Bronchial epithelial cell (primary cell): Measurements from ENCODE around the gene SEMA7A. TPM values are rescaled to one million over a fixed set of nuclear protein-coding genes. Genes with fewer than 3 reads are reported as not detected.
"Not testable (repeated sequence)": the region's sequence is repeated elsewhere in the genome, so short reads cannot be mapped to it uniquely, and the experiment has no call there.

Experiments used
- DNase-seq: peaks from one replicate; pipeline ENCODE4 v3.0.0-alpha.2; 2010; ENCODE audit warnings: low read depth
- FAIRE-seq: peaks from 2 replicates; lab custom pipeline; 2011; peaks lifted over from hg19 to GRCh38; lab: Jason Lieb, UNC
- H3K27me3 ChIP-seq: 2 replicates; pipeline ENCODE4 v1.5.1; 2011; ENCODE audit warnings: low read length; ENCODE audit not compliant: control insufficient read depth, insufficient read depth
- H3K36me3 ChIP-seq: 2 replicates; pipeline ENCODE4 v1.5.1; 2011; ENCODE audit warnings: low read length; ENCODE audit not compliant: control insufficient read depth, insufficient read depth
- H3K4me3 ChIP-seq: 2 replicates; pipeline ENCODE4 v1.5.1; 2011; ENCODE audit warnings: mild to moderate bottlenecking, low read depth, low read length, control low read depth
- total RNA-seq: library from RNA; depleted of rRNA; stranded (reverse); fragments of >200 nt; gene quantifications from 2 replicates; pipeline ENCODE4 v1.2.1, GENCODE V29; 2014
- TF ChIP-seq, protein P1 (sequence below): IDR thresholded peaks from 2 replicates; pipeline ENCODE4 v1.5.1; 2011; ENCODE audit warnings: mild to moderate bottlenecking, moderate library complexity, low read length, control low read depth, inconsistent platforms; ENCODE audit not compliant: insufficient read depth, severe bottlenecking

SEMA7A gene
- total RNA-seq, 1 donor from 2014 or later, result 5.3 TPM

DNA sequence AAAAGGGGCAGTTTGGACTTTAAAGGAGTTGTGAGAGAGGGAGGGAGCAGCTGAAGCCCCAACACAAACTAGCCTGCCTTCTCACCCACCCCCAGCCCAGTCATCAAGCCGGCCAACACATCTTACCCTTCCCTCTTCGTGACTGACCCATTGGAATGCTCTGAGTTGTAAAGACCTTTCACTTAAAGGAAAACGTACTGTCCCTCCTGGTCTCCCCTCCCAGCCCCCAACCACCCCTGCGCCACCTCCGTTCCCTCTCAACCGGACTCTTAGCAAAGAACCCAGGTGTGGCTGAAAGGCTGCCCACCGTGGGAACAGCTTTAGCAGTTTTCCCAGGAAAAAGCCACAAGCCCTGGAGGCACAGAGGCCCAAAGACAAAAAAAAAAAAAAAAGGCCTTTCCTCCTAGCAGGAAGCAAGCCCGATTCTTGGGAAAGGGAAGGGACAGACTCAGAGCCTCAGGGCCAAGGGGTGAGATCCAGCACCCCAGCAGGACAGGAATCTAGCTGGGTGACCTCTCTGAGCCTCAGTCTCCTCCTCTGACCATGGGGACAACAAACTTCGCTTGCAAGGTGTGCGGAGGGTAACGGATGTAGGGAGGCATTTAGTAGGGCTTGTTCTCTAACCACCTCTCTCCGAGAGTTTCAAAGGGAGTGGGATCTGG is 68.7 kb downstream of the SEMA7A start:
- FAIRE-seq (no peak), DNase-seq (no peak)
- TF ChIP-seq, protein P1, sequence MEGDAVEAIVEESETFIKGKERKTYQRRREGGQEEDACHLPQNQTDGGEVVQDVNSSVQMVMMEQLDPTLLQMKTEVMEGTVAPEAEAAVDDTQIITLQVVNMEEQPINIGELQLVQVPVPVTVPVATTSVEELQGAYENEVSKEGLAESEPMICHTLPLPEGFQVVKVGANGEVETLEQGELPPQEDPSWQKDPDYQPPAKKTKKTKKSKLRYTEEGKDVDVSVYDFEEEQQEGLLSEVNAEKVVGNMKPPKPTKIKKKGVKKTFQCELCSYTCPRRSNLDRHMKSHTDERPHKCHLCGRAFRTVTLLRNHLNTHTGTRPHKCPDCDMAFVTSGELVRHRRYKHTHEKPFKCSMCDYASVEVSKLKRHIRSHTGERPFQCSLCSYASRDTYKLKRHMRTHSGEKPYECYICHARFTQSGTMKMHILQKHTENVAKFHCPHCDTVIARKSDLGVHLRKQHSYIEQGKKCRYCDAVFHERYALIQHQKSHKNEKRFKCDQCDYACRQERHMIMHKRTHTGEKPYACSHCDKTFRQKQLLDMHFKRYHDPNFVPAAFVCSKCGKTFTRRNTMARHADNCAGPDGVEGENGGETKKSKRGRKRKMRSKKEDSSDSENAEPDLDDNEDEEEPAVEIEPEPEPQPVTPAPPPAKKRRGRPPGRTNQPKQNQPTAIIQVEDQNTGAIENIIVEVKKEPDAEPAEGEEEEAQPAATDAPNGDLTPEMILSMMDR, result no peak
- Histone ChIP-seq H3K27me3 (no peaks in the 10 kb centered on the region), H3K36me3 (no peaks in the 10 kb centered on the region), H3K4me3 (peak overlapping the region; percentile 47)

DNA sequence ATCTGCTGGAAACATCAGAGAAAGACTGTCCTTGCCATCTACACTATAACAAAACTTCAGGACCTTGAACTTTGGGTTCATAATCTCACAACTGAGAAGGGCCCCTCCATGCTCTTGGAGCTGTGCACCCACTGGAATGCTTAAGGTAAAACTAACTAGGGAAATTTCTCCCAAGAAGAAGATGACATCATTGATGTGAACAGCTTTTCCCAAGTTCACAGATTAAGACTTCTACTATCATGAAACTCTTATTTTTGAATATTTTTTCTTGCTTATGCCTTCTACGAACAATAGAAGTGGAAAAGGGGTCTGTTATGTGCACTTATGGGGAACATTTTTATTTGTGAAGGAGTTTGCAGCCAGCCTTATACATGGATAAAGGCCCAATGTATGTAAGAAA is 71.3 kb downstream of the SEMA7A start:
- Histone ChIP-seq H3K36me3 (no peaks in the 10 kb centered on the region), H3K27me3 (peaks cover 2% of the 10 kb centered on the region), H3K4me3 (no peak overlapping the region)
- FAIRE-seq (no peak), DNase-seq (no peak)
- TF ChIP-seq, protein P1, result no peak

DNA sequence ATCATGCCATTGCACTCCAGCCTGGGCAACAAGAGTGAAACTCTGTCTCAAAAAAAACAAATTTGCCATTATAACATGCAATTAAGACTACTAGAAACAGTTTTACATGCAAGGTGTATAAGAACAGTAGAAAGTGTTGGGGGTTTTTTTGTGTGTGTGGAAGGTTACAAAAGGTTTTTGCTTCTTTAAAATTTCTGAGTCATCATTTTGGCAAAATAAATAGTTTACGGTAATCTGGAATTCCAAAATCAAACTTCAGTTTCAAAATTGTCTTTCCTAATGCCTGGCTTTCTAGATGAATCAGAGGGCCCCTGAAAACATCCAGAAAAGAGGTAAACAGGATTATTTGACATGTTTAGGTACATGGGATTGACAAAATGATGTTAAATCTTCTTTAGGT is 72.9 kb downstream of the SEMA7A start:
- H3K36me3 ChIP-seq, FAIRE-seq, H3K27me3 ChIP-seq, DNase-seq, H3K4me3 ChIP-seq: not testable (repeated sequence)

DNA sequence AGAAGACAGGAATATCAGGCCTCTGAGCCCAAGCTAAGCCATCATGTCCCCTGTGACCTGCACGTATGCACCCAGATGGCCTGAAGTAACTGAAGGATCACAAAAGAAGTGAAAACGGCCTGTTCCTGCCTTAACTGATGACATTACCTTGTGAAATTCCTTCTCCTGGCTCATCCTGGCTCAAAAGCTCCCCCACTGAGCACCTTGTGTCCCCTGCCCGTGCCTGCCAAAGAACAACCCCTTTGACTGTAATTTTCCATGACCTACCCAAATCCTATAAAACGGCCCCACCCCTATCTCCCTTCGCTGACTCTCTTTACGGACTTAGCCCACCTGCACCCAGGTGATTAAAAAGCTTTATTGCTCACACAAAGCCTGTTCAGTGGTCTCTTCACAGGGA is 74.4 kb downstream of the SEMA7A start:
- FAIRE-seq, H3K27me3 ChIP-seq, DNase-seq, H3K4me3 ChIP-seq, H3K36me3 ChIP-seq: not testable (repeated sequence)

Other genes starting within 250 kb of the SEMA7A start
- 0.26 TPM in 2 replicates for gene STRA6, start 231.2 kb downstream of the SEMA7A start, total RNA-seq
- not detected in 2 replicates for gene CCDC33, start 197.6 kb downstream of the SEMA7A start, total RNA-seq
- gene CYP11A1, start 66.3 kb downstream of the SEMA7A start, total RNA-seq, result not detected in 2 replicates
- gene UBL7, start 27.2 kb upstream of the SEMA7A start, total RNA-seq, result 21.6 and 22.1 TPM in 2 replicates
- gene ARID3B, start 107.3 kb upstream of the SEMA7A start, total RNA-seq, result 3.4 and 4.7 TPM in 2 replicates
- gene CLK3, start 181.9 kb upstream of the SEMA7A start, total RNA-seq, result 66.3 and 115 TPM in 2 replicates